Fibroblast of lung (primary cell): ENCODE data around the gene ADAT1. TPM values are rescaled to one million over a fixed set of nuclear protein-coding genes. Genes with fewer than 3 reads are reported as not detected.

Experiments
- DNase-seq, 2 donors: peaks; one replicate each; pipeline versions ENCODE4 v3.0.0 to v3.0.0-alpha.2; 2010; ENCODE audit warnings: low read depth in 2 of 2
- H2AFZ ChIP-seq: 2 replicates; pipeline ENCODE4 v1.5.1; 2012; ENCODE audit warnings: low read length, control low read depth, inconsistent platforms
- H3K27ac ChIP-seq: 2 replicates; pipeline ENCODE4 v1.5.1; 2011; ENCODE audit warnings: low read length, control low read depth; ENCODE audit not compliant: insufficient read depth
- H3K27me3 ChIP-seq: 2 replicates; pipeline ENCODE4 v1.5.1; 2011; ENCODE audit warnings: mild to moderate bottlenecking, low read length; ENCODE audit not compliant: control insufficient read depth, insufficient read depth
- H3K36me3 ChIP-seq: 2 replicates; pipeline ENCODE4 v1.5.1; 2011; ENCODE audit warnings: low read length; ENCODE audit not compliant: control insufficient read depth, insufficient read depth
- H3K4me1 ChIP-seq: 2 replicates; pipeline ENCODE4 v1.5.1; 2011; ENCODE audit warnings: low read length; ENCODE audit not compliant: control insufficient read depth, insufficient read depth; ENCODE audit errors: extremely low read depth
- H3K4me2 ChIP-seq: 2 replicates; pipeline ENCODE4 v1.5.1; 2011; ENCODE audit warnings: low read length, control low read depth; ENCODE audit not compliant: insufficient read depth; ENCODE audit errors: extremely low read depth
- H3K4me3 ChIP-seq, 4 experiments: fragments of 200-600 bp in 1 of 4; sonication (generic) in 1 of 4; replicated peaks in 1 of 4; 2 replicates each; pipeline ENCODE4 v1.5.1; 2011 to 2016; ENCODE audit warnings: low read length in 4 of 4, low read depth in 3 of 4, mild to moderate bottlenecking in 3 of 4, control low read depth in 2 of 4, inconsistent platforms in 1 of 4, mixed read lengths in 1 of 4; ENCODE audit not compliant: insufficient read depth in 1 of 4; ENCODE audit errors: control extremely low read depth in 1 of 4
- H3K79me2 ChIP-seq: 2 replicates; pipeline ENCODE4 v1.5.1; 2012; ENCODE audit warnings: mild to moderate bottlenecking, low read length, inconsistent platforms; ENCODE audit not compliant: control insufficient read depth, insufficient read depth
- H3K9ac ChIP-seq: 2 replicates; pipeline ENCODE4 v1.5.1; 2011; ENCODE audit warnings: mild to moderate bottlenecking, low read length, control low read depth; ENCODE audit not compliant: insufficient read depth
- H3K9me3 ChIP-seq: 2 replicates; pipeline ENCODE4 v1.5.1; 2012; ENCODE audit warnings: low read depth, low read length; ENCODE audit not compliant: control insufficient read depth, insufficient read depth
- H4K20me1 ChIP-seq: 2 replicates; pipeline ENCODE4 v1.5.1; 2011; ENCODE audit warnings: low read length; ENCODE audit not compliant: control insufficient read depth, insufficient read depth; ENCODE audit errors: extremely low read depth
- EZH2 ChIP-seq: IDR thresholded peaks from 2 replicates; pipeline ENCODE4 v1.5.1; 2012; ENCODE audit warnings: low read length, control low read depth, mild to moderate bottlenecking; ENCODE audit errors: missing control alignments
- polyA plus RNA-seq, 2 donors: library from polyadenylated mRNA; depleted of rRNA in 1 of 2; stranded (reverse) in 1 of 2; unstranded in 1 of 2; fragments of >200 nt; gene quantifications; 2 replicates each; pipeline ENCODE4 v1.2.1, GENCODE V29; 2011 to 2012; ENCODE audit warnings: missing spikeins in 1 of 2
- total RNA-seq: library from RNA; depleted of rRNA; stranded (reverse); fragments of >200 nt; gene quantifications from 2 replicates; pipeline ENCODE4 v1.2.1, GENCODE V29; 2014
- TF ChIP-seq, protein P1 (sequence below), 2 donors: IDR thresholded peaks in 1 of 2; conservative IDR thresholded peaks in 1 of 2; 1 replicate in 1 of 2; 2 replicates in 1 of 2; pipeline ENCODE4 v1.5.1; 2011 to 2012; ENCODE audit warnings: low read length in 2 of 2, control low read depth in 1 of 2, inconsistent platforms in 1 of 2, low read depth in 1 of 2, mild to moderate bottlenecking in 1 of 2

ADAT1 gene
- total and polyA plus RNA-seq, 2 donors (not counting 1 experiment from before 2014, with no cell fraction given): 32.1 to 50.4 TPM

DNA sequence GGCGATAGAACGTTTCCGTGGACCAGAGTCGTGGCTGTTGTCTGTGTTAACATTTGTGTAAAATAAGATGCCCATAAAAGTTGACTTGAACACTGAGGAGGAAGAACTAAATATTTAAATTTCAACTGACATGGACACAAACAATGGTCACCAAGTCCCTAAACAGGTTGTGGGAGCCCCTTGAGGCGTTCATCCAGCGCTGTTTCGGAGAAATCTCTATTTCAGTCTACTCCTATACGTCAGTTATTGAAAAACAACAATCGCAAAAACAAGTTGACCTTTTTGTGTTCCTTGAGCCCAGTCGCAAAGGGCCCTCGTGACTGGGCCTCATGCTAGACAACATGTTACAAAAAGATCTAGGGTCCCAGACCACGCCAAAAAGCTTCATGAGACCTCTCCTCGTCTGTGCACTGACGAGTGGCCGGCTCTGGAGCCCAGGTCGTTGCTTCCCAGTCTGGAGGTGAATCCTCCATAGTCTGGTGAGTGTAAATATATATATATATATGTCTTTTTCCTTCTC lies 66.6 kb downstream of the ADAT1 start:
- H3K79me2 ChIP-seq: no peaks in the 10 kb centered on the region
- H4K20me1 ChIP-seq: no peaks in the 10 kb centered on the region
- H3K27ac ChIP-seq: peak overlapping the region; percentile 87
- peaks cover 4% of the 10 kb centered on the region for H3K4me1 ChIP-seq
- no peaks in the 10 kb centered on the region for H3K9me3 ChIP-seq
- peak overlapping the region; percentile 37 for H2AFZ ChIP-seq
- no peaks in the 10 kb centered on the region for H3K36me3 ChIP-seq
- DNase-seq: no peak
- H3K27me3 ChIP-seq: no peaks in the 10 kb centered on the region
- no peak overlapping the region for H3K9ac ChIP-seq
- peak overlapping the region in 3 of 4 experiments; percentile 71 to 79 (median 72) for H3K4me3 ChIP-seq
- TF ChIP-seq, protein P1, sequence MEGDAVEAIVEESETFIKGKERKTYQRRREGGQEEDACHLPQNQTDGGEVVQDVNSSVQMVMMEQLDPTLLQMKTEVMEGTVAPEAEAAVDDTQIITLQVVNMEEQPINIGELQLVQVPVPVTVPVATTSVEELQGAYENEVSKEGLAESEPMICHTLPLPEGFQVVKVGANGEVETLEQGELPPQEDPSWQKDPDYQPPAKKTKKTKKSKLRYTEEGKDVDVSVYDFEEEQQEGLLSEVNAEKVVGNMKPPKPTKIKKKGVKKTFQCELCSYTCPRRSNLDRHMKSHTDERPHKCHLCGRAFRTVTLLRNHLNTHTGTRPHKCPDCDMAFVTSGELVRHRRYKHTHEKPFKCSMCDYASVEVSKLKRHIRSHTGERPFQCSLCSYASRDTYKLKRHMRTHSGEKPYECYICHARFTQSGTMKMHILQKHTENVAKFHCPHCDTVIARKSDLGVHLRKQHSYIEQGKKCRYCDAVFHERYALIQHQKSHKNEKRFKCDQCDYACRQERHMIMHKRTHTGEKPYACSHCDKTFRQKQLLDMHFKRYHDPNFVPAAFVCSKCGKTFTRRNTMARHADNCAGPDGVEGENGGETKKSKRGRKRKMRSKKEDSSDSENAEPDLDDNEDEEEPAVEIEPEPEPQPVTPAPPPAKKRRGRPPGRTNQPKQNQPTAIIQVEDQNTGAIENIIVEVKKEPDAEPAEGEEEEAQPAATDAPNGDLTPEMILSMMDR (conservative IDR thresholded peaks at IDR 0.05 in 1 of 2, IDR thresholded peaks at IDR 0.05 in 1 of 2; ENCODE audit: low read depth in 1 of 2, low read length in 2 of 2): no peak
- TF ChIP-seq EZH2: no peak
- peak overlapping the region; percentile 68 for H3K4me2 ChIP-seq

DNA sequence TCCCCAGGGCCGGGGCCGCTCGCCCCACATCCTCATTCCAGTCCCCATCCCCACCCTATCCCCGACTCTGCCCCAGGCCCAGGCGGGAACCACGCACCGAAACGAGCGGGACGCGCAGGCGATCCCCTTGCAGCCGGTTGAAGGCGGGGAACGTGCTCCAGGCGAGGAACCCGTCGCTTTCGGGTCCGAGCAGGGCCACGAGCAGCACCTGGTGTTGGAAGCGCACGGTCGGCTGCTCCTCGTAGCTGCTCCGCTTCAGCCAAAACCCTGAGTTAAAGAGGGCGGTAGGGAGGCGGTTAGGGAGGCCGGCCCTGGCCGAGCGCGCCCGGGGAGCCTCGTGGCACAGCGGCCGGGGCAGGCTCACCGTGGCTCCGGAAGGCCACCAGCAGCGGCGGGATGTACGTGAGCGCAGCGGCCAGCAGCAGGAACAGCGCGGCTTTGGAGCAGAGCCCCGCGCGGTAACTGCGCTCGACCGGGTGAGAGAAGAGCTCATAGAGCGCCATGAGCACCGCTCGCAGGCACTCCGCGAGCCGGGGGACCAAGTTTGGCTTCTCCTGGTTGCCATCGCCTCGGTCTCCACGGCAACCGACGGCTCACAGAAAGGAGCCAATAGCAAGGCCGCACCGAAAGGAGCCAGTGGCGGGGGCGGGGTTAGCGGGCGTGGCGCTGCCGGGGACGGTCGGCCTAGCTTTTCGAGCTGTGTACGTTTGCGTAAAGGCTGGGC lies 67.2 kb downstream of the ADAT1 start, which contains the start of gene TMEM231:
Gene TMEM231, minus strand, starts transcription at position 546 of the 724 bp plus-strand sequence. Its CDS starts 43 bp downstream, at position 503.
- Histone ChIP-seq H3K4me2 (peak within 1 kb of the TSS; percentile 68), H3K4me3 (peak within 1 kb of the TSS; percentile 71 to 79 (median 72)), H3K27me3 (no peaks in the 10 kb centered on the region), H4K20me1 (no peaks in the 10 kb centered on the region), H3K79me2 (no peaks in the 10 kb centered on the region), H3K9ac (peak within 1 kb of the TSS; percentile 81), H3K9me3 (no peaks in the 10 kb centered on the region), H2AFZ (peak within 1 kb of the TSS; percentile 88), H3K36me3 (no peaks in the 10 kb centered on the region), H3K4me1 (peaks cover 4% of the 10 kb centered on the region), H3K27ac (peak within 1 kb of the TSS; percentile 87)
- no peak for TF ChIP-seq EZH2
- TF ChIP-seq, protein P1 (conservative IDR thresholded peaks at IDR 0.05 in 1 of 2, IDR thresholded peaks at IDR 0.05 in 1 of 2; ENCODE audit: low read depth in 1 of 2, low read length in 2 of 2): no peak
- DNase-seq: peak; percentile 92 to 93

DNA sequence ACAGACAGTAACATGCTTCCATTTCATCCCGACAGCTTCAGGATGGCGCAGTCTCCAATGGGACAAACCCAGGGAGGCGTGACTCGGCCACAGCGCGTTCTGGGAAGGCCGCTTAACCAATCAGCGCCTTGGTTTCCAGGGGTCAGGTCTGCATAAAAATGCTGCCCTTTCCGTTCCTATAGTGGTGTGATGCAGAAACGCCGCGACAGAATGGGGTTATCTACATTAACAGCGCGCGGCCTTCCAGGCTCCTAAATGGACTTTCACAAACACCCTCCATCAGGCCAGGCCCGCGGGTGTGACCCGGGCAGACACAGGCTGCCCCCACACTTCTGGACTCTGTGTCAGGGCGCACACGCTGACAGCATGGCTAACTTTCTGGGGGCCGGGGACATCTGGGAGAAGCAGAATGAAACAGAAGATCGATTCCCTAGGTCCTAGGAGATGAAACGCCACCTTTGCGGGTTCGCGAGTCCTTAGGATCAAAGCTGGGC lies 67.8 kb downstream of the ADAT1 start:
- H3K4me2 ChIP-seq: peak overlapping the region; percentile 68
- TF ChIP-seq EZH2: no peak
- TF ChIP-seq, protein P1 (conservative IDR thresholded peaks at IDR 0.05 in 1 of 2, IDR thresholded peaks at IDR 0.05 in 1 of 2; ENCODE audit: low read depth in 1 of 2, low read length in 2 of 2): no peak
- H3K79me2 ChIP-seq: no peaks in the 10 kb centered on the region
- DNase-seq: peak; percentile 89 to 91
- no peaks in the 10 kb centered on the region for H3K27me3 ChIP-seq
- no peaks in the 10 kb centered on the region for H4K20me1 ChIP-seq
- H3K4me1 ChIP-seq: peaks cover 4% of the 10 kb centered on the region
- H3K27ac ChIP-seq: peak overlapping the region; percentile 87
- H3K9ac ChIP-seq: peak overlapping the region; percentile 81
- no peaks in the 10 kb centered on the region for H3K36me3 ChIP-seq
- peak overlapping the region; percentile 88 for H2AFZ ChIP-seq
- H3K4me3 ChIP-seq: peak overlapping the region; percentile 71 to 79 (median 72)
- no peaks in the 10 kb centered on the region for H3K9me3 ChIP-seq
